ENCODE measurements around the gene LRRC18.

DNA sequence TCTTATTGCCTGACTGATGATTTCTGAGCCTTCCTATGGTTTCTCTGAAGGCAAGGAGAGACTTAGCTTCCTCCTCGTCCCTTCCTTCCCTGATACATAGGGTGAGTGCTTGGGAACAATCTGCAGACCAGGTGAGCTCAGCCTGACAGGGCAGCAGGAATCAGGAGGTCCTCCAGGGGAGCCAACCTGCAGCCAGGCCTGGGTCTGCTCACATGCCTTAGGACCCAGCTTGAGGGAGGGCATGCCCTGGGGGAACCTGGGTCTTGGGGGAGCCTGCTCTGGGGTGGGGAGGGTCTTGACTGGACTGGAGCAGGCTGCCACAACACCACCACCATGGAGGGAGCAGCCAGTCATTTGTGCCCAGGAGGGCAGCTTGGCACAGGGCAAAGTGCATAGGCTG is 57.7 kb downstream of the LRRC18 start:
- TF ChIP-seq, protein P1, sequence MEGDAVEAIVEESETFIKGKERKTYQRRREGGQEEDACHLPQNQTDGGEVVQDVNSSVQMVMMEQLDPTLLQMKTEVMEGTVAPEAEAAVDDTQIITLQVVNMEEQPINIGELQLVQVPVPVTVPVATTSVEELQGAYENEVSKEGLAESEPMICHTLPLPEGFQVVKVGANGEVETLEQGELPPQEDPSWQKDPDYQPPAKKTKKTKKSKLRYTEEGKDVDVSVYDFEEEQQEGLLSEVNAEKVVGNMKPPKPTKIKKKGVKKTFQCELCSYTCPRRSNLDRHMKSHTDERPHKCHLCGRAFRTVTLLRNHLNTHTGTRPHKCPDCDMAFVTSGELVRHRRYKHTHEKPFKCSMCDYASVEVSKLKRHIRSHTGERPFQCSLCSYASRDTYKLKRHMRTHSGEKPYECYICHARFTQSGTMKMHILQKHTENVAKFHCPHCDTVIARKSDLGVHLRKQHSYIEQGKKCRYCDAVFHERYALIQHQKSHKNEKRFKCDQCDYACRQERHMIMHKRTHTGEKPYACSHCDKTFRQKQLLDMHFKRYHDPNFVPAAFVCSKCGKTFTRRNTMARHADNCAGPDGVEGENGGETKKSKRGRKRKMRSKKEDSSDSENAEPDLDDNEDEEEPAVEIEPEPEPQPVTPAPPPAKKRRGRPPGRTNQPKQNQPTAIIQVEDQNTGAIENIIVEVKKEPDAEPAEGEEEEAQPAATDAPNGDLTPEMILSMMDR (conservative IDR thresholded peaks at IDR 0.05): no peak
- no peak for TF ChIP-seq EZH2 (IDR thresholded peaks at IDR 0.05; ENCODE audit: low read depth)
